ENCODE data around the gene CAMK4. TPM values are rescaled to one million over a fixed set of nuclear protein-coding genes. Genes with fewer than 3 reads are reported as not detected.

The CAMK4 gene
- total RNA-seq, 1 donor from 2014 or later: 2.7 TPM

DNA sequence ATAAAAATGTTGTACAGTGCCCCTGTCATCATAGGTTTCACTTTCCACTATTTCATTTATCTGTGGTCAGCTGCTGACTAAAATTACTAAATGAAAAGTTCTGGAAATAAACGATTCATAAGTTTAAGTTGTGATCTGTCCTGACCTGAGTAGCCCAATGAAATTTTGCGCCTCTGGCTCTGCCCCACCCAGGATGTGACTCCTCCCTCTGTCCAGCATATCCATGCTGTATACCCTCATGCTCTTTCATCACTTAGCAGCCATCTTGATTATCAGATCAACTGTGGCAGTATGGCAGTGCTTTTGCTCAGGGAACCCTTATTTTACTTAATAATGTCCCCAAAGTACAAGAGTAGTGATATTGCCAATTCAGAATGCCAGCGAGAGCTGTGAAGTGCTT lies 190.9 kb downstream of the CAMK4 start:
- DNase-seq (ENCODE audit: low spot score): no peak
- no peak for ATAC-seq

DNA sequence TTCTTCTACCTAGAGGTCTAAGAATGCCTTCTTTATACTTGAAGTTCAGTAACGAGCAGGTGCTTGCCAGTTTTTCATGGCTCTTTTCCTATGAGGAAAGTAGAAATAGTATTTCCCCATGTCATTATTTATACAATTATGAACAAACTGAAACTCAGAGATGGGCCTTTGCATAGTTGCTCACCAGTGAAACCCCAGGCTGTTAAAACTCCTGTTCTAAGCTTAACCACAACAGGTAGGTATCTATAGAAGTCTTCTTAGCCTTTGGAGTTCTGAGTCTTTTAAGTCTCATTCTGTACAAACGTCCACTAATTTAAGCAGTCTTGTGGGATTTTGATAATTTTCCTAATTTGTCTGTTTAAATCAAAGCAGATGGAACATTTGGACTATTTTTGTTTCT lies 198.1 kb downstream of the CAMK4 start:
- DNase-seq (ENCODE audit: low spot score): no peak
- no peak for ATAC-seq

DNA sequence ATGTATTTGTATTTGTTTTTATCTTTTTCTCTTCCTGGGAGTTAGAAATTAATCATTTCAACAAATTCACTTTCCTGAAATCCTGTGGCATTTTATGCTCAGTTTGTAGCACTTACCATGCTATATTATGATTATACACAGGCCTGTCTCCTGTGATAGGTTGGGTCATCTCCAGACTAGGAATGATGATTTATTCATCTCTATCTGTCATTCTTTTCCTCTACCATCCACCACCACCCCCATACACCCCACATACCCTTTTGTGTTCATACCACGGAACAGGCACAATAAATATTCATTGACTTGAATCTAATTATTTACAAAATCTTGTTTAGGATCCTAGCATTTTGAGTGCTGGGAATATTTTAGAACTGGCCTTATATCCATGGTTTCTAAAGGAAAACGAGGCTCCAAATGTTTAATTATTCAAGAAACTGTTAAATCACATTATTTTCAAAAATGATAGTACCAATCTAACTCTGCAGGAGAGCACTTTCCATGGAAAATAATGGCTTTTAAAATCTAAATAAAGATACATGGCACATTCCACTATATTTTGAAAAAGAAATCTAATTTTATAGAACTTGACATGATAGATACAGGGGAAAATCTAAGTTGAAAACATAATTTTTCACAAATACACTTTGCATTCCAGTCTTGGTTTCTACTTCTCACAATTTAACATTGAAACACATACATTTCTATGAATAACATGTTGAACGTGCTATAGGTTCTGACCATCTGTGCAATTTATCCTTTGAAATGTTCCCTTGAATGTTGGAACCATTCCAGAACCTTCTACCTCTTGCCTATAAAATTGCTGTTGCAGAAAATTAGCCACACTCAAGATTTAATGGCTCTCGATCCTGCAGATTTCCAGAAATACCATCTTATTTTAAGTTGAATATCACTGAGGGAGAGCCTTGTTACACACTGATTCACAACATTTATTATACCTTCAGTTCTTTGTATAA lies 198.8 kb downstream of the CAMK4 start:
- DNase-seq (ENCODE audit: low spot score) (no peak), ATAC-seq (no peak)

DNA sequence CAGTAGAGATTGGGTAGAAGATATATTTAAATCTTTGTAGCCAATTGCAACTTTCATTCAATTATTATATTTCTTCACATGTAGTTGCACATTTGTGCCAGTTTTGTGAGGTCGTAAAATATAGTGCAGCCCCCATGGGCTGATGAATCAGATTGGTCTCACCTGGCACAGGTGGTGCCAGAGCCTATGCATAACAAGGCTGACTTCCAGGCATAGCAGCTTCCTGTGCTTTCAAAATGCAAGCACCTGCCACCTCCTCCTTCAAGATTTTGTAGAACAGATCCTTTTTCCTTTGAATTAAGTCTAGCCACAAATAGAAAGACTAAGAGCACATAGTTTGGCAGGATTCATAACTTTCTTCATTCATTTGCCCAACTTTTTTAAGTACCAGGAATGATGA lies 201.0 kb downstream of the CAMK4 start:
- ATAC-seq (no peak), DNase-seq (ENCODE audit: low spot score) (no peak)

DNA sequence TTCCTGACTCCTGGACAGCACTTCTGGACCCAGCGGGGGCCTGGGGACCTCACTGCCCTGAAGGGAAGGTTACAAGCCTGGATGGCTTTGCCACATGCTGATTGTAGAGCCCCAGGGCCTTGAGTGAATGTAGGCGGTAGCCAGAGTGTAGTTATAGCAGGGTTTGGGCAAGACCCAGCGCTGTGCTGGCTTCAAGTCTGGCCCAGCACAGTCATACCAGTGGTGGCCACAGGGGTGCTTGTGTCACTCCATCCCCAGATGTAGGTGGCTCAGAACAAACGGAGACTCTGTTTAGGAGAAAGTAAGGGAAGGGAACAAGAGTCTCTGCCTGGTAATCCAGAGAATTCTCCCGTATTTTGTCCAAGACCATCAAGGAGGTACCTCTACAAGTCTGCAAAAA lies 203.6 kb downstream of the CAMK4 start:
- DNase-seq (ENCODE audit: low spot score) (no peak), ATAC-seq (no peak)

DNA sequence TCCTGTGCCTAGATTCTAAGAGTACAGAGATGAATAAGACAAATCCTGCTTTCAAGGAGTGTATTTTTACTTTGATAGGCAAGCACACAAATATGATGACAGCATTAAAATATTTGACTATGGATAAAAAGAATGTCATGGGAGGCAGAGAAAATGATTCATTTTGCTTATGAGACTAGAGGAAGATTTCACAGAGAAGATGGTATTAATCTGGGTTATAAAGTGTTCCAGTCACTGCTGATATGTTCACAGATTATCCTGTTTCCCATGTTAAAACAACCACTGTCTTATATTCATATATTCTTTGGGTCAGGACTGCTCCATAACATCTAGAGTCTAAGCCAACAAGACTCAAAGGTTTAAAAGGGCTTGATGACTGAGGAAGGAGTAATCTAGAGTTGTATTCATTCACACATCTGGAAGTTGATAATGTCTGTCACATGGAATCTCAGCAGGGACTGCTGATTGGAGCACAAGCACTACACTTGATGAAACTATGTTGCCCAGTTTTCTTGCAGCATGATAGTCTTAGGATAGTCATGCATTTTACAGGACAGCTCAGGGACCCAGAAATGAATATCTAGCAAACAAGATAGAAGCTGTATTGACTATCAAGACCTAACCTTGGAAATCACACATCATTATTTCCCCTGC lies 208.8 kb downstream of the CAMK4 start:
- DNase-seq (ENCODE audit: low spot score) (no peak), ATAC-seq (no peak)

DNA sequence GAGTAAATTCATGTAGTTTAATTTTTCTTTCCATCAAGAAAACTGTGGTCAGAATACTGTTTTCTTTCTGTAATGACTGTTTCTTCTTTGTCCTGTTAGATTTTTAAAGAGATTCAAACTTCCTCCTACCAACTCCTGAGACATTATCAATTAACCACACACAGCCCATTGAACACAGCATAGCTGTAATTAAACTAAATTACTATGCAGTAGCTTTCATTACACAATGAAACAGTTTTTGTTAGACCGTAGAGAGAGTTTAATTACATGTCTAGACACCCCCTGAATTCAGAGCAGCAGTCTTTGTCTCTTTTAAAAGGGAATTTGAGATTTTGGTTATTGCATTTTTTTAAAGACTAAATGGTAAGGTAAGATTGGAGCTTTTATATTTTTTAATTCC lies 210.6 kb downstream of the CAMK4 start:
- no peak for ATAC-seq
- DNase-seq (ENCODE audit: low spot score): no peak

DNA sequence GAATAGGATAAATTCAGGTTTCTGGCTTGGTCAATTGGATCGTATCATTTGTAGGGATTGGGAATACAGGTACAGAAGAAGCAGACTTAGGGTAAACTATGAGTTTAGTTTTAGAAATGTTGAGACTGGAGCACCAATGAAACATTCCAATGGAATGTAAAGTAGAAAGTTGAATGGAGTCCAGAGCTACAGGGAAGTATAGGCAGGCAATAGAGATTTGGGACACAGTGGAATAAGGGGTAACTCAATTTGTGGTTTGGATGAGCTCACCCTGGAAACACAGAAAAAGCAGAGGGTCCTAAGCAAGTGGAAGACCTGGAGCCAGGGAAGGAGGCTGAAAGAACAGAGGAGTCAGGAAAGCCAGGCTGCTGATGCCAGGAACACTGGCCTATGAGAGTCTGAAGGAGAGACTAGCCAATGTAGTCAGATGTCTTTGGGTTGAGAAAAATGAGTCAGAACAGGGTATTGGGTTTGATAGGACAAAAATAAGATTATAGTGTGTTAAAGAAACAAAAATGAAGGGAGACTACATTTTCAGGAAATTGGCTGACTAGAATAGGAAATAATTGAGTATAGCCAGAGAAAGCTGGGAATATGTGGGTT lies 215.4 kb downstream of the CAMK4 start:
- DNase-seq (ENCODE audit: low spot score): no peak
- no peak for ATAC-seq

DNA sequence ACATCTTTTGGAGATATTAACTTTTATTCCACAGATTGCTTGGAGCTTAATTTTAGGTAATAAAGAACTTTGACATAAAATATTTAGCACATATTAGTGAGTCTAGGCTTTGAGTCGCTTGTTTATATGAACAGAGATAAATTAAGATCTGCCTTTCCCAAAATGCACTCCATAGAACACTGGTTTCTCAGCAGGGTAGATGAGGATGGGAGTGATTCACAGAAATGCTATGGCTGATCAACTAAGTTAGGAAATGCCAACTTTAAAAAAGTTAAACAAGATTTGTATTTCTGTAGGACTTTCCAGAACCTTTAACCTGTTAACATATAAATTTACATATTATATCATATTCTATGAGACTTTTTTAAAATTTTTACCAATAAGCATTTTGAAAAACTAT lies 222.9 kb downstream of the CAMK4 start:
- ATAC-seq (no peak), DNase-seq (ENCODE audit: low spot score) (no peak)

DNA sequence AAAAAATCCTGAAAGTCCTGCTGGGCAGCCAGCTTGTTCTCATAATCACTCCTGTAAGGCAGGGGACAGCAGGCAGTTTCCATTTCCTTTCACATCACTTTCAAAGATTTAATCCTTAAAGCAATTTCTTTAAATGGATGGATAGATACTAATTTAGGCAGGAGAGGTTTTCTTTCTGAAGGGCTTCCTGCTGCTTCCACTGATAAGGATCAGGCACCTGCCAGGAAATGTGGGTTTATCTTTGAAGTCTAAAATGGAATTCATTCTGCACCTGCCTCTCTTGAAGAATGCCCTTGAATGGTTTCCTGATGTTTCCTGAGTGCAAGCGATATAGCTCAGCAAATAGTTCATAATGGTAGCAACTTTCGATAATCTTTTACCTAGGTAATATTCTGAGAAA lies 223.6 kb downstream of the CAMK4 start:
- no peak for ATAC-seq
- no peak for DNase-seq (ENCODE audit: low spot score)

DNA sequence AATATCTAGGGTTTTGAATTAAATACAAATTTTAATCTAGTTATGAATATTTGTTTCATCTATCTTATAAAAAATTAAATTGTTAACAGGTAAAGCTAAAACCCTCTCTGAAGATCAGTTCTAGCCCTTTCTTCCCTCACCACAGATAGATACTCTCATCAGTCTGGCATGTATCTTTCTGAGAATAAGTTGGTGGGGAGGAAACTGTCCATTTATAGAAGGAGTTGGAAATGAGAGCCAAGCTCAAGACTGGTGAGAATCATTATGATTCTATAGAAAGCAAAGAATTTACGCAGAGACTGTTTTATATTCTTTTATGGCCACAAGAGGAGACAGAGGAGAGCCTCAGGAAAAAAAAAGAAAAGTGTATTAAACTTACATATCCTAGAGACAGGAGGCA lies 229.1 kb downstream of the CAMK4 start:
- DNase-seq (ENCODE audit: low spot score) (no peak), ATAC-seq (no peak)

DNA sequence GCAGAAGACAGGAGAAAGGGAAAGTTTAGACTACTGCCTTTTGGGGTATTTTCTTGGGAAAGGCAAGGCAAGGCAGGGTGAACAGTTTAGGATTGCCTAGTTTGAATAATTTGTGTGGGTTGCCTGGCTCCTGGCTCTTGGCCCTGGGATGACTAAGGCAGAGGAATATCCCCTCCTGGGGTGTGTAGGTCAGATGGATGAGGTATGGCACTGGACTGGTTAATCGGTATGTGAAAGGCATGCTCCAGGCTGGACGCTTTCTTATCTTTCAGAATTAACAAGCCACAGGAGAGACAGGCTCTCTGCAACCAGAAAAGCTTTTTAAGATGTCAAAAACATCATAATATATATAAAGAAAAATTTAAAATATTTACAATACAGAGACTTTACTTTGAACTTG lies 229.6 kb downstream of the CAMK4 start:
- no peak for ATAC-seq
- DNase-seq (ENCODE audit: low spot score): no peak

DNA sequence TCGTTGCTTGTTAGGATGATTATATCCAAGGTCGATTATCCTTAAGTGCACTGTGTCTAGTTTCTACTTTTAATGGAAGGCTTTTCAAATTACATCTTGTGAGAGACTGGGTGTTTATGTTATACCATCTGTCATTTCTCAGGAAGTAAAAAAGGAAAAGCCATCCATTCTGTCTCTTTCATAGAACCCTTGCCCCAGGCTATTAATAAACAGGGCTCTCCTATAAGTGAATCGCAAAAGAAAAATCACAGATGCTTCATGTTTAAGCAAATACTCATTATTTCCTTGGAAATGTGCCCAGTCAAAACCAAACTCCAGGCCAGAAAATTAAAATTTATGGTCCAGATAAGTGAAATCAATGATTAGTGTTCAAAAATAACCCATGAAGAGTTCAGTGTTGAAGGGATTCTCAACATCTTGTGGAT lies 230.0 kb downstream of the CAMK4 start:
- ATAC-seq (no peak), DNase-seq (ENCODE audit: low spot score) (no peak)

DNA sequence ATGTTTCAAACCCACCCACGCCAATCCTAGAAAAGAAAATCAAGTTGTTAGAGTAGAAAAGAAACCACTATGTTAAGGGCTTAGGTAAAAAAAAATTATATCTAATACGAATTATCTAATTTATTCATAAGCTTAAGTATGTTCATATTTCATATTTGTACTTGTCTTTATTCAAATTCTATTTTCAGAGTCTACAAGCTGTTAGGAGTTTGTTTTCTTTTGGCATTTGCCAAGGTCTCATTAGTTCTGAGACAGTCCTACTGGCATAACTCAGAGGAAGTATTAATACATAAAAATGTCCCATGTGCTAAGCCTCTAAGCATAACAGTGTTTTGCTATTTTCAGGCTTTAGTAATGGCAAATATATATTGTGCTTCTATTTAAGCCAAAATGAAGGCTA lies 230.6 kb downstream of the CAMK4 start:
- ATAC-seq (no peak), DNase-seq (ENCODE audit: low spot score) (no peak)

DNA sequence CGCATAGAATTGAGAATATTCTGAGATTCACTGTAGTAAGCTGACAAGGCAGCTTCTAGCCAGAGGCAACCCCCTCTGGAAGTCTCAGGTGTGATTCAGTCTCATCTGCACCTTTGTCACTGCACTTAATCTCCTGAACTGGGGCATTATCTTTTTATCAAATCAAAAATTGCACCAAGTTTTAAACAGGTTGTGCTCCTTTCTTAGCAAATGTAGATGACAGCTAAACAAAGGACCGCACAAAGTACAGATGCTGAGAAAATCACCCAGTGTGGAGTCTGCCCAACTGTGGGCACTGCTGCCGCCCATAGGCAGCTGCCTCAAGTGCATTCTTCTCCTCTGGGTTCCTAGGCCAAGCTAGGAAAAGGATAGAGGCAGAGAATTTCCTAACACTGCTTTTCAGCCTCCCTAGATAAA lies 237.1 kb downstream of the CAMK4 start:
- no peak for DNase-seq (ENCODE audit: low spot score)
- ATAC-seq: no peak

DNA sequence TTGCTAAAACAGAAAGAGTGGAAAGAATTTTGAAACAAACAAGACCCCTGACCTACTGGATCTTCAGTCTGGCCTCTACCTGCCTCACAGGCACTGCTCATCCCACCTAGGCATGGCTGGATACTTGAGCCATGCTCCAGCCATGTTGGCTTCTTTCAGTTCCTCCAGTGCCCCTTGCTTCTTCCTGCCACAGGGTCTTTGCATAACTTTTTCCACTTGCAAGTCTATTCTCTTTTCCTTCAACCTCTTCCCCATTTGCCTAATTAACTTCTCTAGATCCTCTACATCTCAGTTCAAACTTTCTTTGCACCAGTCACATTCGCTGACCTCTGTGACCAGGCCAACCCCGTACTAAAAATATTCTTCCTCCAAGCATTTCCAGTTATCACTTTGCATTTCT lies 237.8 kb downstream of the CAMK4 start:
- ATAC-seq (no peak), DNase-seq (ENCODE audit: low spot score) (no peak)

DNA sequence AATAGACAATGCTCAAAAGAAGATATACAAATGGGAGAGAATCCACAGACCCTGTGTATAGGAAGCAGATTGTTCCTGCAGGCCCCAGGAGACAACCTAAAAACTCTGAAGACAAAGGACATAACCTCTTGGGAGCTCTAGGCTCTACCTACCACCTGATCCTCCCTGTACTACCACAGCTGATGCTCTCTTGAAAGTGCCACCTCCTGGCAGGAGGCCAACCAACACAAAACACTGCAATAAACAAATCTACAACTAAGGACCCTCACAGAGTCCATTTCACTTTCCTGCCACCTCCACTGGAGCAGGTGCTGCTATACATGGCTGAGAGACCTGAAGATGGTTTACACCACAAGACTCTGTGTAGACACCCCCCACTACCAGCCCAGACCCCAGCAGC lies 239.1 kb downstream of the CAMK4 start:
- DNase-seq (ENCODE audit: low spot score) (no peak), ATAC-seq (no peak)

DNA sequence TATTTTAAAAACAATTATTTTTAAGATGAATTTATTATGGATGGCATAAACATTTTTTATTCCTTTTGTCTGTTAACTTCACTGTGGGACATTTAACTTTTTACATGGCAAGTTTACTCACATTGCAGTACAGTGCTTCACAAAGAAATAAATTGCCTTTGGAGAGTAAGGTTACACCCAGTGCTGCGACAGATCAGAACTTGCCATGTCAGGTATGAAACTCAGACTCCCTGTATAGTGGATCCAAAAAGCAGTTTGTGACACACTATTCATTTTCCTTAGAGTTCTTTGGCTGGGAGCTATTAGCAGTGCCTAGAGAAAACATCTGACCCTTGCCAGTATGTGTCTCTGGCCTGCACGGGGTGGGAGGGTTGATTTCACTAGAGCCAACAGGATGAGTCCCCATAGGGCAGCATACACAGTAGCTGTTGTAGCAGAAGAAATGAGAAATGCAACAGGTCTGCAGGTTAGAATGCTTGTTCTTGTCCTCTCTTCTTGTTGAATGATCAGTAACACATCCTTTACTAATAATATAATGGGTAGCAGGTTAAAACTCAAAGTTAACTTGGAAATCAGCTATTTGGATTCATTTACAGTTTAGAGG lies 245.2 kb downstream of the CAMK4 start:
- DNase-seq (ENCODE audit: low spot score): no peak
- no peak for ATAC-seq

DNA sequence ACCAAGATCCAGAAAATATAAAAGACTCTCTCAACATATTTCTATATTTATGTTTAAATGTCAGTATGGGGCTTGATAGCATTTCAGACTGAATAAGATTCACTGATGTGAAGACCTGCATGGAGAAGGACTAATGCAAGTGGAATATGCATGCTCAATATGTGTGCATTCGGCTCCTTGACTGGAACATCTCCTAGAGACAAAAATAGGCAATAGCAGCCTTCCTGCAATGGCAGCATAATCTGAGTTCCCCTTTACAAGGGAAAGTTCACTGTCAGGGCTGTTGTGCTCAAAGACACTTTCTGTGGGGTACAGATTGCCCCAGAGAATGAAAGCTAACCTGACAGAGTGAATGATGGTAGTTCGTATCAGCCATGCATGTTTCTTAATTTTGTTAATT lies 245.7 kb downstream of the CAMK4 start:
- ATAC-seq (peak; percentile 30), DNase-seq (ENCODE audit: low spot score) (no peak)

DNA sequence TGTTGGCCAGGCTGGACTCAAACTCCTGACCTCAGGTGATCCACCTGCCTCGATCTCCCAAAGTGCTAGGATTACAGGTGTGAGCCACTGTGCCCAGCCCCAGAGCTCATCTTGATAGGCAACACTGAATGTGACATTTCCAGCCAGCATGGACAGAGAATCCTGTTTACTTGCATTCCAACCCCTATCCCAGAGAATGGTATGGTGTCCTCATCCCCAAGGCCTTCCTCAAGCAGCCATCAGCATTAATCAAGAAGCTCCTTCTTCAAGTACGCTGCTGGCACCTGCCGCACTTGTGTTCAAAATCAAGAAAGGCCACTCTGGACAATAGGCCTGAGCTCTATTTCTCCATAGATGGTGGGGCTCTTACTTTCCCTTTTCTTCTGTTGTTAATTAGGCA lies 247.9 kb downstream of the CAMK4 start:
- ATAC-seq (no peak), DNase-seq (ENCODE audit: low spot score) (no peak)

DNA sequence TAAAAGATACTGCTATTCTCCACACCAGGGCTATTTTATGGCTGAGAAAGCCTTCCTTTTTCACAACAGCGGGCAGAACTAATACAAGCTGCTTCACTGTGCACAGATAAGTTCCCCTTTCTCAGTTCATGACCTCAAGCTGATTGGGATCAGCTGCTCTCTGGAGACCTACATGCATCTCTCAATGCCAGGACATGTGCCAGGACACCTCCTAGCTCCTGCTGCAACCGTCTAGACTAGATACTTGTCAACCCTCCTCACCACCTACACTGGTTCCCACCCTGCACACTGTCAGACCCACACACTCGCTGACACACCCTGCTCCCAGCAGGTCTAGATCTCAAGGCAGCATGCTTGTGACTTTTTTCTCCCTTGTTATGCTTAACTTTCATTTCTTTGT lies 248.4 kb downstream of the CAMK4 start:
- ATAC-seq: peak; percentile 29
- DNase-seq (ENCODE audit: low spot score): no peak

DNA sequence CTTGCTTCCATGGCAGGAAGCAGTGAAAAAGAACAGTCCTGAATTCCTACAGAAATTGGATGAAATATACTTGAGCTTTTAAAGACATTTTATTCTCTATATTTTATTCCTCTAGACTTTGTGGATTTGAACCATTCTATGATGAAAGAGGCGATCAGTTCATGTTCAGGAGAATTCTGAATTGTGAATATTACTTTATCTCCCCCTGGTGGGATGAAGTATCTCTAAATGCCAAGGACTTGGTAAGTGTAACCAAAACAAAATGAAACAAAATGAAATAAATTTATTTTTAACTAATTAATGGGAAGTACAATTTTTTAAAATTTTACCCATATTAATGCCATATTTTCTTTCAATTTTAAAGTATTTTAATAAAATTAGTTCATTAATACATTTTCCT lies 254.1 kb downstream of the CAMK4 start:
- no peak for ATAC-seq
- DNase-seq (ENCODE audit: low spot score): no peak
